Heart left ventricle (tissue), 16 donors: Measurements from ENCODE around the gene NKX1-2. TPM values are rescaled to one million over a fixed set of nuclear protein-coding genes. Genes with fewer than 3 reads are reported as not detected.

Experiments
- ATAC-seq, 4 donors: fragments of 200-7000 bp; cut with Tn5 transposase; one replicate each; pipeline ENCODE4 v1.9.1; 2020 to 2022; ENCODE audit warnings: moderate library complexity in 4 of 4, mild to moderate bottlenecking in 3 of 4, moderate number of reproducible peaks in 1 of 4
- DNase-seq, 5 donors: peaks; one replicate each; pipeline ENCODE4 v3.0.0-alpha.2; 2020
- H3K27ac ChIP-seq, 12 donors: fragments of 200-600 bp; sonication (generic) in 4 of 12; one replicate each; pipeline versions ENCODE4 v1.5.0 to v1.8.0; 2016 to 2022; ENCODE audit warnings: mild to moderate bottlenecking in 2 of 12
- H3K27me3 ChIP-seq, 9 donors: fragments of 200-600 bp; sonication (generic) in 2 of 9; one replicate each; pipeline versions ENCODE4 v1.5.1 to v1.8.0; 2016 to 2022; ENCODE audit warnings: mild to moderate bottlenecking in 3 of 9
- H3K36me3 ChIP-seq, 9 donors: fragments of 200-600 bp; sonication (generic) in 2 of 9; one replicate each; pipeline versions ENCODE4 v1.5.0 to v1.8.0; 2018 to 2022; ENCODE audit warnings: mild to moderate bottlenecking in 2 of 9
- H3K4me1 ChIP-seq, 12 donors: fragments of 200-600 bp; sonication (generic) in 4 of 12; one replicate each; pipeline versions ENCODE4 v1.5.0 to v1.8.0; 2016 to 2022; ENCODE audit warnings: mild to moderate bottlenecking in 3 of 12
- H3K4me3 ChIP-seq, 12 donors: fragments of 200-600 bp; sonication (generic) in 4 of 12; one replicate each; pipeline versions ENCODE4 v1.5.0 to v1.8.0; 2017 to 2022; ENCODE audit warnings: mild to moderate bottlenecking in 9 of 12, moderate library complexity in 4 of 12
- H3K9me3 ChIP-seq, 12 donors: fragments of 200-600 bp; sonication (generic) in 4 of 12; one replicate each; pipeline versions ENCODE4 v1.5.0 to v1.8.0; 2016 to 2022; ENCODE audit warnings: mild to moderate bottlenecking in 1 of 12
- CTCF ChIP-seq, 12 donors: fragments of 200-600 bp; sonication (generic) in 4 of 12; IDR thresholded peaks; one replicate each; pipeline versions ENCODE4 v1.5.0 to v1.8.0; 2018 to 2022; ENCODE audit warnings: antibody characterized with exemption in 12 of 12, mild to moderate bottlenecking in 5 of 12
- POLR2A ChIP-seq, 2 donors: fragments of 450-650 bp; IDR thresholded peaks; one replicate each; pipeline ENCODE4 v1.6.1; 2017; ENCODE audit warnings: antibody characterized with exemption in 2 of 2, mild to moderate bottlenecking in 2 of 2, moderate library complexity in 2 of 2
- WGBS, 4 donors: extraction: QIAGEN DNeasy Blood & Tissue Kit in 2 of 4; methylation state at CpG; one replicate each; pipeline versions ENCODE4 v1.1.5 to v1.1.7; 2013 to 2018; 5-methylcytosine and 5-hydroxymethylcytosine counted together
- intact Hi-C, 10 donors: fragments of 100-400 bp; cut with DNase I; formaldehyde crosslinking; loops; one replicate each; pipeline versions ENCODE4 v1.11.1 to v1.14.2; 2022
- polyA plus RNA-seq, 2 donors: library from polyadenylated mRNA; stranded (reverse); fragments of 200-250 nt; gene quantifications; one replicate each; pipeline ENCODE4 v1.2.3, GENCODE V29; 2013
- total RNA-seq, 9 donors: library from RNA; depleted of rRNA in 2 of 9; stranded (reverse); fragments of >200 nt in 2 of 9; fragmentation: NEBNext Ultra II Directional in 3 of 9; extraction: Animal tissue kit (Norgen Biotek cat#: 25700) in 3 of 9; gene quantifications; one replicate each; pipeline versions ENCODE4 v1.1.0 to v1.2.4, GENCODE V29; 2016 to 2023
- donor health status: ischemic (EF 13 %, LVEDD 7.1; RV severe dilation, severe dysfunction).
- donor health status: healthy with polysubstance abuse.
- donor health status: DM: no; HTN: yes; CAD: no.
- donor health status: DM: no; HTN: no; CAD: no.
- donor health status: ischemic (EF 25% LVEDD 6.9; RV normal size, moderate dysfunction).
- donor health status: ischemic (EF 25% LVEDD 5.7; RV mildly dilated, moderate dysfunction).
- donor health status: healthy.
- donor health status: DM: yes; HTN: yes; CAD: no.
- donor health status: ischemic (EF 35%, LVEDD 5.7; RV mildly dilated, moderate dysfunction).
- donor health status: nonischemic (EF 11% LVEDD 7.7; RV severe dilation, severe dysfunction).
- donor health status: DM: yes; HTN: yes; CAD: no.
- donor health status: PGD.
- donor health status: ischemic (EF 29% LVEDD 5.4; RV normal size, mild dysfunction).
- donor health status: nonischemic (EF 23%, LVEDD 6.1; RV moderate dilation, normal function).

Gene NKX1-2
- total and polyA plus RNA-seq, 11 donors: not detected

- H3K4me1 ChIP-seq: no peaks in the 10 kb centered on the region
- H3K27ac ChIP-seq: no peak overlapping the region
- DNase-seq (no peak), ATAC-seq (no peak)
- no peaks in the 10 kb centered on the region for H3K9me3 ChIP-seq
- TF ChIP-seq POLR2A (IDR thresholded peaks at IDR 0.05): no peak
- no peak for TF ChIP-seq CTCF (IDR thresholded peaks at IDR 0.05)
- peaks cover 0 to 14% (median 3%) of the 10 kb centered on the region in 9 donors for H3K27me3 ChIP-seq
- no peaks in the 10 kb centered on the region for H3K36me3 ChIP-seq
- H3K4me3 ChIP-seq: no peak overlapping the region
- intact Hi-C loops: no loop called here
- 76 to 83% (median 81%) methylated on average over 3 of the region's 3 CpGs for WGBS, 4 donors
Observed at GRCh38 chr10:124433461-124433860, 16.4 kb downstream of the NKX1-2 start.

GRCh38 chr10:124430077-124430476 is 19.8 kb downstream of the NKX1-2 start:
- WGBS, 4 donors: 80 to 93% (median 91%) methylated on average over 4 of the region's 4 CpGs
- TF ChIP-seq CTCF (IDR thresholded peaks at IDR 0.05) (no peak), POLR2A (IDR thresholded peaks at IDR 0.05) (no peak)
- no peaks in the 10 kb centered on the region for H3K9me3 ChIP-seq
- H3K4me1 ChIP-seq: no peaks in the 10 kb centered on the region
- DNase-seq (no peak), ATAC-seq (no peak)
- H3K27me3 ChIP-seq: peaks cover 0 to 29% (median 4%) of the 10 kb centered on the region in 9 donors
- H3K36me3 ChIP-seq: no peaks in the 10 kb centered on the region
- no peak overlapping the region for H3K27ac ChIP-seq
- intact Hi-C loops: no loop called here
- H3K4me3 ChIP-seq: no peak overlapping the region

GRCh38 chr10:124429576-124429975 is 20.3 kb downstream of the NKX1-2 start:
- ATAC-seq: no peak
- no peaks in the 10 kb centered on the region for H3K4me1 ChIP-seq
- no peaks in the 10 kb centered on the region for H3K36me3 ChIP-seq
- DNase-seq: no peak
- intact Hi-C loops: no loop called here
- H3K27ac ChIP-seq: no peak overlapping the region
- no peaks in the 10 kb centered on the region for H3K9me3 ChIP-seq
- H3K4me3 ChIP-seq: no peak overlapping the region
- peaks cover 0 to 29% (median 4%) of the 10 kb centered on the region in 9 donors for H3K27me3 ChIP-seq
- TF ChIP-seq CTCF (IDR thresholded peaks at IDR 0.05) (no peak), POLR2A (IDR thresholded peaks at IDR 0.05) (no peak)
- WGBS, 4 donors: 56 to 76% (median 61%) methylated on average over 5 of the region's 5 CpGs

GRCh38 chr10:124428207-124428777 is 21.5 kb downstream of the NKX1-2 start:
- H3K27ac ChIP-seq: no peak overlapping the region
- H3K4me3 ChIP-seq: no peak overlapping the region
- WGBS, 4 donors: 46 to 63% (median 54%) methylated on average over 3 of the region's 3 CpGs
- intact Hi-C loops: no loop called here
- no peaks in the 10 kb centered on the region for H3K4me1 ChIP-seq
- H3K27me3 ChIP-seq: peaks cover 0 to 29% (median 4%) of the 10 kb centered on the region in 9 donors
- DNase-seq (no peak), ATAC-seq (no peak)
- H3K36me3 ChIP-seq: no peaks in the 10 kb centered on the region
- TF ChIP-seq POLR2A (IDR thresholded peaks at IDR 0.05) (no peak), CTCF (IDR thresholded peaks at IDR 0.05) (no peak)
- H3K9me3 ChIP-seq: no peaks in the 10 kb centered on the region
